H9 (cell line): ENCODE measurements around the gene SLC6A18. TPM values are rescaled to one million over a fixed set of nuclear protein-coding genes. Genes with fewer than 3 reads are reported as not detected.

ENCODE experiments used
- DNase-seq: peaks from one replicate; pipeline ENCODE4 v3.0.0-alpha.2; 2017
- H2AFZ ChIP-seq: one replicate; pipeline ENCODE4 v1.6.1; 2013; ENCODE audit warnings: mild to moderate bottlenecking, low read length, control low read depth, moderate library complexity
- H2AK5ac ChIP-seq: 2 replicates; pipeline ENCODE4 v1.6.1; 2013; ENCODE audit warnings: low read length, control low read depth, mixed read lengths; ENCODE audit not compliant: insufficient read length
- H2BK120ac ChIP-seq: one replicate; pipeline ENCODE4 v1.6.1; 2013; ENCODE audit warnings: low read depth, mild to moderate bottlenecking, low read length, control low read depth, inconsistent platforms; ENCODE audit not compliant: poor library complexity, severe bottlenecking
- H2BK12ac ChIP-seq: 2 replicates; pipeline ENCODE4 v1.6.1; 2013; ENCODE audit warnings: low read length, control low read depth, mixed read lengths, low read depth; ENCODE audit not compliant: insufficient read length
- H2BK15ac ChIP-seq: 2 replicates; pipeline ENCODE4 v1.6.1; 2013; ENCODE audit warnings: low read depth, low read length, control low read depth
- H2BK20ac ChIP-seq: one replicate; pipeline ENCODE4 v1.6.1; 2013; ENCODE audit warnings: low read depth, mild to moderate bottlenecking, low read length, control low read depth, inconsistent platforms; ENCODE audit not compliant: poor library complexity, severe bottlenecking
- H2BK5ac ChIP-seq: 2 replicates; pipeline ENCODE4 v1.6.1; 2013; ENCODE audit warnings: low read length, control low read depth, mixed read lengths; ENCODE audit not compliant: insufficient read length
- H3K14ac ChIP-seq: 2 replicates; pipeline ENCODE4 v1.6.1; 2013; ENCODE audit warnings: low read length, control low read depth; ENCODE audit not compliant: insufficient read depth
- H3K18ac ChIP-seq: 2 replicates; pipeline ENCODE4 v1.6.1; 2013; ENCODE audit warnings: low read depth, mild to moderate bottlenecking, mixed read lengths, low read length, control low read depth; ENCODE audit not compliant: insufficient read length
- H3K23ac ChIP-seq: 2 replicates; pipeline ENCODE4 v1.6.1; 2013; ENCODE audit warnings: low read length, control low read depth, mixed read lengths, low read depth; ENCODE audit not compliant: insufficient read length
- H3K23me2 ChIP-seq: 2 replicates; pipeline ENCODE4 v1.6.1; 2013; ENCODE audit warnings: low read depth, mild to moderate bottlenecking, mixed read lengths, low read length, control low read depth; ENCODE audit not compliant: insufficient read length, poor library complexity, severe bottlenecking
- H3K27ac ChIP-seq: 2 replicates; pipeline ENCODE4 v1.5.1; 2013; ENCODE audit warnings: low read length, control low read depth, mixed read lengths, low read depth; ENCODE audit not compliant: insufficient read length
- H3K27me3 ChIP-seq: 2 replicates; pipeline ENCODE4 v1.6.1; 2013; ENCODE audit warnings: low read length, control low read depth, inconsistent platforms; ENCODE audit not compliant: insufficient read depth
- H3K4ac ChIP-seq: 2 replicates; pipeline ENCODE4 v1.6.1; 2013; ENCODE audit warnings: low read depth, mild to moderate bottlenecking, control low read depth, inconsistent platforms, low read length, moderate library complexity
- H3K4me1 ChIP-seq: 2 replicates; pipeline ENCODE4 v1.6.1; 2013; ENCODE audit warnings: low read length, control low read depth, inconsistent platforms; ENCODE audit not compliant: insufficient read depth
- H3K4me2 ChIP-seq: 2 replicates; pipeline ENCODE4 v1.6.1; 2013; ENCODE audit warnings: low read length, control low read depth, mixed read lengths; ENCODE audit not compliant: insufficient read length, insufficient read depth
- H3K56ac ChIP-seq: 2 replicates; pipeline ENCODE4 v1.6.1; 2013; ENCODE audit warnings: low read depth, mild to moderate bottlenecking, mixed read lengths, low read length, control low read depth; ENCODE audit not compliant: insufficient read length
- H3K79me1 ChIP-seq: 2 replicates; pipeline ENCODE4 v1.6.1; 2013; ENCODE audit warnings: low read depth, mild to moderate bottlenecking, moderate library complexity, low read length, control low read depth, inconsistent platforms; ENCODE audit not compliant: insufficient read depth, poor library complexity, severe bottlenecking
- H3K79me2 ChIP-seq: 2 replicates; pipeline ENCODE4 v1.6.1; 2013; ENCODE audit warnings: low read length, control low read depth, inconsistent platforms; ENCODE audit not compliant: insufficient read depth
- H3K9ac ChIP-seq: 2 replicates; pipeline ENCODE4 v1.6.1; 2013; ENCODE audit warnings: low read length, control low read depth, mixed read lengths; ENCODE audit not compliant: insufficient read length; ENCODE audit errors: extremely low read depth
- H3K9me3 ChIP-seq: one replicate; pipeline ENCODE4 v1.6.1; 2013; ENCODE audit warnings: low read depth, low read length, inconsistent platforms; ENCODE audit not compliant: control insufficient read depth
- H3T11ph ChIP-seq: one replicate; pipeline ENCODE4 v1.6.1; 2013; ENCODE audit warnings: mild to moderate bottlenecking, low read length, control low read depth, inconsistent platforms
- H4K20me1 ChIP-seq: one replicate; pipeline ENCODE4 v1.6.1; 2013; ENCODE audit not compliant: control insufficient read depth, insufficient read length, insufficient read depth
- H4K5ac ChIP-seq: 2 replicates; pipeline ENCODE4 v1.6.1; 2013; ENCODE audit warnings: low read depth, mild to moderate bottlenecking, mixed read lengths, low read length, control low read depth; ENCODE audit not compliant: insufficient read length
- H4K8ac ChIP-seq: replicated peaks from 2 replicates; pipeline ENCODE4 v1.6.1; 2013; ENCODE audit warnings: low read length, control low read depth, mixed read lengths, low read depth; ENCODE audit not compliant: insufficient read length
- H4K91ac ChIP-seq: 2 replicates; pipeline ENCODE4 v1.6.1; 2013; ENCODE audit warnings: low read depth, mild to moderate bottlenecking, moderate library complexity, mixed read lengths, low read length, control low read depth; ENCODE audit not compliant: insufficient read length
- H3K27ac Mint-ChIP-seq, 3 experiments: 2 replicates in 2 of 3; 3 replicates in 1 of 3; pipeline ENCODE4 v1.8.0; 2020 to 2021; ENCODE audit warnings: mixed read lengths in 3 of 3, mild to moderate bottlenecking in 1 of 3, moderate library complexity in 1 of 3
- H3K27me3 Mint-ChIP-seq: 2 replicates; pipeline ENCODE4 v1.8.0; 2021; ENCODE audit warnings: low read depth, mild to moderate bottlenecking, moderate library complexity, mixed read lengths
- H3K36me3 Mint-ChIP-seq, 3 experiments: 2 replicates in 2 of 3; 3 replicates in 1 of 3; pipeline ENCODE4 v1.8.0; 2020 to 2021; ENCODE audit warnings: low read depth in 3 of 3, mixed read lengths in 3 of 3; ENCODE audit not compliant: insufficient read depth in 1 of 3
- H3K4me1 Mint-ChIP-seq, 2 experiments: 2 replicates each; pipeline ENCODE4 v1.8.0; 2020; ENCODE audit warnings: mixed read lengths in 2 of 2
- H3K4me3 Mint-ChIP-seq, 2 experiments: 2 replicates in 1 of 2; 3 replicates in 1 of 2; pipeline ENCODE4 v1.8.0; 2020 to 2021; ENCODE audit warnings: mild to moderate bottlenecking in 2 of 2, mixed read lengths in 2 of 2, moderate library complexity in 1 of 2
- H3K9me3 Mint-ChIP-seq, 2 experiments: 2 replicates in 1 of 2; 3 replicates in 1 of 2; pipeline ENCODE4 v1.8.0; 2020; ENCODE audit warnings: mild to moderate bottlenecking in 2 of 2, mixed read lengths in 2 of 2, moderate library complexity in 1 of 2
- WGBS: extraction: QIAGEN DNeasy Blood & Tissue Kit; methylation state at CpG from one replicate; pipeline ENCODE4 v1.1.7; 2013; ENCODE audit warnings: missing lambda C conversion rate, low lambda C conversion rate, mixed read lengths; ENCODE audit not compliant: insufficient read length; ENCODE audit errors: extremely low coverage; 5-methylcytosine and 5-hydroxymethylcytosine counted together
- total RNA-seq: library from RNA; stranded (reverse); gene quantifications from 2 replicates; pipeline ENCODE4 v1.2.1, GENCODE V29; 2021
- TF ChIP-seq, protein P1 (sequence below): fragments of 200-600 bp; sonication (generic); conservative IDR thresholded peaks from 3 replicates; pipeline ENCODE4 v1.8.0; 2021; ENCODE audit warnings: antibody characterized with exemption, mild to moderate bottlenecking

The SLC6A18 gene
- total RNA-seq, 1 experiment from 2014 or later: not detected

GRCh38 chr5:1257363-1257762 lies 32.2 kb downstream of the SLC6A18 start:
- no peak overlapping the region for H3K4me3 Mint-ChIP-seq
- H3K36me3 Mint-ChIP-seq: peaks cover 0 to 5% (median 3%) of the 10 kb centered on the region in 3 experiments; a peak in 5 of 7 replicates
- no peak overlapping the region for H3K56ac ChIP-seq
- no peak overlapping the region for H3K9ac ChIP-seq
- H3K18ac ChIP-seq: no peak overlapping the region
- H3K27me3 ChIP-seq: no peaks in the 10 kb centered on the region
- H3K79me1 ChIP-seq: no peaks in the 10 kb centered on the region
- H3K4me1 Mint-ChIP-seq: peaks cover 3 to 7% of the 10 kb centered on the region in 2 experiments; a peak in 2 of 4 replicates
- no peak overlapping the region for H2BK5ac ChIP-seq
- no peak overlapping the region for H2BK20ac ChIP-seq
- peaks cover 10% of the 10 kb centered on the region for H3K9me3 ChIP-seq
- no peak overlapping the region for H3K4me2 ChIP-seq
- no peaks in the 10 kb centered on the region for H3K23me2 ChIP-seq
- H2AK5ac ChIP-seq: no peak overlapping the region
- no peak overlapping the region for H2BK120ac ChIP-seq
- H4K5ac ChIP-seq: no peak overlapping the region
- no peaks in the 10 kb centered on the region for H3K79me2 ChIP-seq
- H3K9me3 Mint-ChIP-seq: no peaks in the 10 kb centered on the region
- no peak overlapping the region for H4K91ac ChIP-seq
- H4K20me1 ChIP-seq: no peaks in the 10 kb centered on the region
- no peak overlapping the region for H2BK15ac ChIP-seq
- H4K8ac ChIP-seq: no peak overlapping the region
- H3K14ac ChIP-seq: no peak overlapping the region
- no peaks in the 10 kb centered on the region for H3K27me3 Mint-ChIP-seq
- H3K4me1 ChIP-seq: no peaks in the 10 kb centered on the region
- no peak overlapping the region for H2AFZ ChIP-seq
- WGBS: no CpG with 5 or more reads among the region's 17 CpGs
- no peak overlapping the region for H3T11ph ChIP-seq
- peak overlapping the region in 2 of 3 experiments; percentile 13 to 85; a peak in 2 of 7 replicates for H3K27ac Mint-ChIP-seq
- H3K27ac ChIP-seq: no peak overlapping the region
- H3K4ac ChIP-seq: no peak overlapping the region
- no peak overlapping the region for H3K23ac ChIP-seq
- no peak overlapping the region for H2BK12ac ChIP-seq
- DNase-seq: no peak
- TF ChIP-seq, protein P1, sequence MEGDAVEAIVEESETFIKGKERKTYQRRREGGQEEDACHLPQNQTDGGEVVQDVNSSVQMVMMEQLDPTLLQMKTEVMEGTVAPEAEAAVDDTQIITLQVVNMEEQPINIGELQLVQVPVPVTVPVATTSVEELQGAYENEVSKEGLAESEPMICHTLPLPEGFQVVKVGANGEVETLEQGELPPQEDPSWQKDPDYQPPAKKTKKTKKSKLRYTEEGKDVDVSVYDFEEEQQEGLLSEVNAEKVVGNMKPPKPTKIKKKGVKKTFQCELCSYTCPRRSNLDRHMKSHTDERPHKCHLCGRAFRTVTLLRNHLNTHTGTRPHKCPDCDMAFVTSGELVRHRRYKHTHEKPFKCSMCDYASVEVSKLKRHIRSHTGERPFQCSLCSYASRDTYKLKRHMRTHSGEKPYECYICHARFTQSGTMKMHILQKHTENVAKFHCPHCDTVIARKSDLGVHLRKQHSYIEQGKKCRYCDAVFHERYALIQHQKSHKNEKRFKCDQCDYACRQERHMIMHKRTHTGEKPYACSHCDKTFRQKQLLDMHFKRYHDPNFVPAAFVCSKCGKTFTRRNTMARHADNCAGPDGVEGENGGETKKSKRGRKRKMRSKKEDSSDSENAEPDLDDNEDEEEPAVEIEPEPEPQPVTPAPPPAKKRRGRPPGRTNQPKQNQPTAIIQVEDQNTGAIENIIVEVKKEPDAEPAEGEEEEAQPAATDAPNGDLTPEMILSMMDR: no peak
